HPDE6-E6E7 (cell line): ENCODE measurements around the gene COL4A2.

Source experiments
- DNase-seq: peaks from one replicate; pipeline ENCODE4 v3.0.0; 2011; ENCODE audit warnings: missing footprints; ENCODE audit errors: extremely low spot score

Gene COL4A2

DNA sequence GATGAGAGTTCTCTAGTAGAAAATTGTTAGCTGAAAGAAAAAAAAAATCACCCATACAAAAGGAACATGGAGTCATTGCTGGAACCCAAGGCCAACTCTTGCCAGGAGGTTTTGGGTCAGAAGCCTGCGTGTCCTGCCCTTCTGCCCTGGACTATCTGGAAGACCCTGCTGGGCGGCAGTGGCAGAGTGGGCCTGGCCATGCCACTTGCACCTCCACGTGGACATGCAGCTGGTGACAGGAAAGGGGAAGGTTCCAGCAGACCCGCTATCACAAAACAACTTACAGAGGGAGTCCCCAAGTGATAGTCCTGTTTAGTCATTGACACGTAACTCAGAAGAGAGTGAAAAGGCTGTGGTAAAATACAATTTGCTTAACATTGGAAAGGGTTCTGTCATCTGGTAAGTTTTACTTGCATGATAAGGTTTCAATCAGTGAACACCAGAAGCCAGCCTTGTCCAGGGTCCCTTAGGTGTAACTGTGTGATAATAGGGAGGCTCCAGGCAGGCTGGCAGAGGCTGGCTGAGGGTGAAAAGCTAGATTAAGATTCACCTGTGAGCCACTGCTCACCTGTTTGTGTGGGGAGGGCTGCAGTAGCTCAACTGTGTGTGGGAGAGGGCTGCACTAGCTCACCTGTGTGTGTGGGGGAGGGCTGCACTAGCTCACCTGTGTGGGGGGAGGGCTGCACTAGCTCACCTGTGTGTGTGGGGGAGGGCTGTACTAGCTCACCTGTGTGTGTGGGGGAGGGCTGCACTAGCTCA is 47.8 kb downstream of the COL4A2 start:
- no peak for DNase-seq

DNA sequence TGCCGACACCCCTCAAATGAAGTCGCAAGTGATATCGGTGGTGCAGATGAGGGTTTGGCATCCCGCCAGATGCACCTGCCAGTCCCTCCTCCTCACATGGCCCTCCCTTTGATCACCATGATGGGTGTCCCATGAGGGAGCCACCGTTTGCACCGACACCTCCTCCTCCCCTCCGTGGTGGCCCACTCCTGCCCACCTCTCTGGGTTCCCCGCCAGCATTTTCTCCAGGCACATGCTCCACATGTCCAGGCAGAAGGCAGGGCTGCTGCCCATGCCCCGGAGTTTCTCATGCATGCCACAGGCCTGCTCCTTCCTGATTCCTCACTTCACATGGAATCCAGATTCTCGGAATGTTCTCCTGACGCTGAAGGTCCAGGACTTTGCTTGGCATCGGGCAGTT is 49.3 kb downstream of the COL4A2 start:
- DNase-seq: no peak

DNA sequence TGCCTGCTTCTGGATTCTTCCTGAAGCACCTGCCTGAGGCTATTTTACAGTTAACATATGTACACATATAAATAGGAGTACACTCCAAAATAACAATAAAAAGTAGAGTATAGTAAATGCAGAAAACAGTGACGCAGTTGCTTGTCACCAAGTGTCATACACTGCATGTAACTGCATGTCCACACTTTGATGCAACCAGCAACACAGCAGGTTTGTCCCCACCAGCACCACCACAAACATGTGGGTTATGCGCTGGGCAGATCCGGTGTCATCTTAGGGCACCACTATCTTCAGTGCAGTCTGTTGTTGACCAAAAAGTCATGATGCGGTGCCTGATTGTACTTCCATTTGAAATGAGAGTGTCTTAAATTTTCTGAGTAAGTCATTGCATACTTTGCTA is 51.3 kb downstream of the COL4A2 start:
- no peak for DNase-seq

DNA sequence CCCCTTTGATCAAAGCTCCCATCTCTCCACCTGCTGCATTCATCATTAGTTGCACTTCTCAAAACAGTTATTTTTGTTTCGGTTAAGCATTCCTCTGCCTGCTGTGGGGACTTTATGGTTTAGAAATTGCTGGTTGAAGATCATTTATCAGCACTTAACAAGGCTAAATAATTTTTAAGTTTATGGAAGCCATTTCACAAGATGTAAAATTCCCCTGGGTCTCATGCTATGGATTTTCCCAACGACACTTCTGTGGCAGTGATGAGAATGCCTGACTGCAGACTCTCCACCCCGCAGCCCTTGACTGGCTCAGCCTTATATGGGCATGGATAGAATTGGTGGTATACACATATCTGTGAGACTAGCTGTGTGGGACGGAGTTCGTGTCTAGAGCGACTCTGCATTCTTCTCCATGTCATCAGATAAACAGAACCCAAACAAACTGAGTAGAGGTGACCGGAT is 52.8 kb downstream of the COL4A2 start:
- no peak for DNase-seq

DNA sequence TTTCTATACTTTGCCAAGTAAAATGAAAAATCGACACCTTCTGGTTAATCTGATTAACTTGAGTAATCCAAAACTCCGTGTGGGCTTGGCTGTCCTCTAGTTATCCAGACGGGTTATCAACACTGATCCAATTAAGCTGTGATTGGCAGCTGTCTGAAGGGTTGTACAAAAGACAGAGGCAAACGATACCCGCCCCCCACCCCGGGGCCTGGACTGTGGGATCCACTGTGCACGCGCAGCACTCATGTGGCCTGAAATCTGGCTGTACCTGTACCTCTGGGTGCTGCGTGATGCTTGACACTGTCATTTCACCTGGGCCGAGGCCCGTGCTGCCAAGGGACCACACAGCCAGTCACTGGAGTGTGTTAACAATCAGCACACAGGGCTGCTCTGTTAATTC is 53.5 kb downstream of the COL4A2 start:
- DNase-seq: no peak

DNA sequence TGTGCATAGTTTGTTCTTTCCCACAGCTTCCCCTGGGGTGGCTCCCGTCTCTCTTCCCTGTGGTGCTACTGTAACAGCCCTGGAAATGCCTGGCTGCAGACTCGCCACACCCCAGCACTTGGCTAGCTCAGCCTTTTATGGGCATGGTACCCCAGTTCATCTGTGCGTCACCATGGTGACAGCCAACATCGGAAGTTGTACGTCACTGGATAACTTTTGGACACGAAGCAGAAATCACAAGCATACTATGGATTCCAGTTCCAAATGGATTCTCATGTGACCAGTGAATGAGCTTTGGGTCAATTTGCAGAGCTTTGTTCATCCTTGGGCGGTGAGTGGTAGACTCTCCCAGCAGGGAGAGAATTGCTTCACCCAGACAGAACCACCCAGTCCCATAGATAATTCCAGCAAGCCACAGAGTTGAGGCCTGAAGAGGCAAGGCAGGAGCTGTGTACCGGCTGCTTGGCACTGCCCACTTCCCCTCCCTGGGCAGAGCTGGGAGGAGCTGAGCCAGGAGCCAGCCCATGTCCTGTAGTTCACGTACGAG is 54.4 kb downstream of the COL4A2 start:
- no peak for DNase-seq

DNA sequence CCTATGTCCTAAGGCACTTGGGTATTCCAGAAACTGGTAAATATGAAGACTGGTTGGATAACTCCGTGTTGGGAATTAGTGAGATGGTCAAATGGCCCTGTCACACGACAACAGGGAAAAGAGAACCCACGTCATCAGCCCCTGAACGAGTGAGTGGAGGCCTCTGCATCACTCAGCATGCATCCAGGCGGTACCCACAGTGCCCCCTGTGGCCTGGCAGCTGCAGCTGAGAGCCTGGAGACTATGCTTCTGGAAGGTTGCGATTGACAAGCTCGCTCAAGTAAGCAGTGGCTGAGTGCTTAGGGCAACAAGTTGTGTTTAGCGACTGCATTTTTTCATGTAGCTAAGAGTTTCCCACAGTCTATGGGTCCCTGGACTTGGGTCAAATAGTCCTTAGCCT is 55.9 kb downstream of the COL4A2 start:
- no peak for DNase-seq

DNA sequence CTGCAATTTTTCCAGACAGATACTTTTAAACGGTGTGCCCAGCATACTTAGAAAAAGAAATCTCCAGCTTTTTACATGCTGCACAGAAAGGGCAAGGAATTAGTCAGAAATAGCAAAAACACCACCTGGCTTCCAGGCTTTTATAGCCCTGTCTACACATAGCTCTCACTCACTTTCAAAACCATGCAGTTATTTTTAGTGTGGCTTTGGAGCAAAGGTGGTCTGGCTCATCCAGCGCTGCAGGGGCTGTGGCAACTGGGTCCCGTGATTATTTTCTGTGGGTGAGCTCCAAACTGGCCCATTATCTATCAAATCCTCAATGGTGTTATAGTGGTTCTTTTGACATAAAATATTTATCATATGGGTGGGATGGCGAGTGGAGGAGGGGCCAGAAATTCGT is 57.0 kb downstream of the COL4A2 start:
- DNase-seq: no peak

DNA sequence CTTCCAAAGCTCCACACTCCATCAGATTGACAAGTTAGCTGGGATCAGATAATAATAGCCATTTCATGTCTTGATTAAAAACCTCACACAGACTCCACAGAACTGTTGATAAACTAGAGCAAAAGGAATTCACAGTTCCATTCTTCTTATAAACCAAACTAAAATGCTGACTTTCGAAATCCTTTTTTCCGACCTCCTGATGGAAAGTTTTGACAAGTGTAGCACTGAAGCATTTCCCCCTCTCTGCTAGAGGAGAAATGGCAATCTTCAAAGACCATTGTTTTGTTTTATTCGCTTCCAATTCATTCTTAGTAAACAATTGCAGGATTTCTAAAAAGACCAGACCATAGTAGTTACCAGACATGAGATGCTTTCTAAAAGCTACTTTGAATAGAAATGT is 58.8 kb downstream of the COL4A2 start:
- no peak for DNase-seq

DNA sequence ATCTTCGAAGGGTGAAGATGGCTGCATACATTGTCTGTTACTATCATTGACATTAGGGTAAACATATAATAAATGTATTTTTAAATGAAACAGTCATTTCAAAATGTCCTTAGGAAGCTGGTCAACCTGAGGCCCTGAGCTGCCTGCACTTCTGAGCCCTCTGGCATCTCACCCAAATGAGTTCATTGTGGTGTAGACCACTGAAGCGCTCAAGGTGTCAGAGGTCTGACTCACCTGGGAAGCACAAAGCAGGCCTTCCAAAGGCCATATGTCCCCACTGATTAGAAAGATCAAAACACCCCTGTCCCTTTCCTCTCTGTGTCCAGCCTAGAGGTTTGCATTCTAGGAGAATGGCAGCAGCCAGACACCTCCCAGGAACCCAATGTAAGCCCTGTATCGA is 59.6 kb downstream of the COL4A2 start:
- no peak for DNase-seq

DNA sequence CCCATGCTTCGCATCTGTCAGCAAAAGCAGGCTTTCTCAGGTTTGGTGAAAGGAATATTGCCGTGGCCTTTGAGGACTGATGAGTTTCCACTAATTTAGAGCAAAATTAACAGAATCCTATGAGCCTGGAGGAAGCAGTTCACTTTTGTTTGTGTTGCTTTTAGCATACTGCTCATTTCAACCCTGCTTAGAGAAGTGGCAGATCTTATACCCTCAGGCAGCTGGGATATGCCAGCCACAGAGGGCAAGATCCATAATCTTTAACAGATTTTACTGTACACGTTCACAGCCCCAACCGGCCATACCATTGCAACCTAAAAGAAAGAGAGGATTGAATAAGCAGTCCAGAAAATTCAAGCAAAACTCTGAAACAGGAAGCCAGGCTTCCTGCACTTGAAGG is 60.5 kb downstream of the COL4A2 start:
- no peak for DNase-seq

DNA sequence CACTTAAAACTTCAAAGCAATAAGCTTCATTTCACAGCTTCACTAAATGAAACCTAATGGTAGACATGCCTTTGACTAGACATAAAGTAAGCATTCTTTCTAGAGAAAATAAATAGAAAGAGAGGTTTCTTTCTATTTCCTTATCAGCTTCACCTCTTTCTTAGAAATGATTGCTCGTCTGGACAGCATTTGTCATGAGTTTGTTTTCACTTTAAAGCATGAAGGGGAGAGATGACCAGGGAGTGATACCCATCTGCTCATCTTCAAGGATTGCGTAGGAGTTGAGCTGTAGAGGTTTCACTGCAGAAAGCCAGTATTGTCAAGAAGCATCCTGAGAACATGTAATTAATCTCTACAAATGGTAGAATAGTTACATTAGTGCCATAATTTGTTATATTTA is 61.3 kb downstream of the COL4A2 start:
- no peak for DNase-seq

DNA sequence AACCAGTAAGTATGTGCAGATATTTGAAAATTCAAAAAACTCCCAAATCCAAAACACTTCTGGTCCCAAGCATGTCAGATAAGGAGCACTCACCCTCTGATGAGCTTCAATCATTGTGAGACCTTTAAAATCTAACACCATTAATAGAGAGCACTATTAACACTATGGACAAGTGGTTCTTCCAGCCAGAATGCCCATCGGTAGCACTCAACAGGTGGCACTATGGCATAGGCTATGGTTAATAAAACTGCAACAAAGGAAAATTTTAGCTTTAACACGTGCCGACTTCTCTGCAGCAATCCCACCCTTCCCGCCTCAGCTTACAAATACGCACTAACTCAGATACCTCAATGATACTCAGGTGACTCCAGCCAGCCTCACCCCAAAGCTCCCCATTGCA is 62.3 kb downstream of the COL4A2 start:
- DNase-seq: no peak

DNA sequence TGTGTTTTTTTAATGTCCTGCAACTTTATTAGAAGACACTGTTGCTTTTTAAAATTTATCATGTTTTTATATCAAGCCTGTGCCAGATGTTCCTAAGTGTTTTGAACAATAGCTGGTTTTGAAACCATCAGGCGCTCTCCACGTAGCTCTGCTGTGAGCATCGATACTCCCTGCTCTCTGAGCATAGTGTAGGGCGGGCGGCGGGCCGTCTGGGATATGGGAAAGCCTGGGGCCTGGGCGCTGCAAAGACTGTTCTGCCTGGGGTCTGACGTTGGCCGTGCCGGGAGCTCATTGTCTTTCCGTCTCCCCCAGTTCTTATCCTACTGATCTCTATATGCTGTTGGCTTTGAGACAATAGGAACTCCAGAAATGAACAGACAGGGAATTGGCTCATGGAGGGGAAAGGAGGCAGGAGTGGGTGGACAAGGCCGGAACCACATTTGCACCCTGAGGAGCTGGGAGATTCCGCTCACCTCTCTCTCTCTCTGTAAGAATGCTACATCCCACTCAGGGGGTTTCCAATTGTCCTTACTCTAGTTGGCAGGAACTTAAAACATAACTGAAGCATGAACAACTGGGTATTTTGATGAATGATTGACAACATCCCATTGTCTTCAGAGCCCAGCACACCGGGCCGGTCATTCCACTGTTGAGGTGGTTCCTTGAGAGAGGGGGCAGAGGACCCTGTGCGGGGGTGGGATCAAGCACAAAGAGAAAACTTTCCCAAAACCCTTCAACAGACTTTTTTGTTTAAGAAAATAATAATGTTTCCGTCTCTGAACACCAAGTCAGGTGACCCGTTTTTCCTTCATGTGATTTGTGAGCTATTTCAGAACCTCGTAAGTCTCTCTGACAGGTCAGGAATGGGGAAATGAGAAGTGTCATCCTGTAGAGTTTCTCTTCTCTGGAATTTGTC is 64.7 kb downstream of the COL4A2 start:
- DNase-seq: no peak

DNA sequence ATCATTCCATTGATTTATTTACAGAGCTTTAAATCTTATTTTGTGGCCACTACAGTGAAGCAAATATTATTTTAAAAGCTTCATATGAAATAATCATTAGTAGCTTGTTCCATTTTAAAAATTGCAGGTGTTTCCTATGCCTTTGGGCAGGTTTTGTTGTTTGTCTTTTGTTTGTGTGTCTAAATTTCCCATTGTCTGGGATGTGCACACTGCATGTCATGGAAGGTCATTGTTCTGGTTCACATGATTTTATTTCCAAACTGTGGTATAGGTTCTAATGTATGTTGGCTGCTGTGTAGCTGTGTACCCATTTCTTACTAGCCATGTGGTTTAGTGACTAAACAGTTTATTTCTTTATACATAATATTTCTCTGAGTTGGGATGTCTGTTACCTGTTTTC is 65.6 kb downstream of the COL4A2 start:
- DNase-seq: no peak

DNA sequence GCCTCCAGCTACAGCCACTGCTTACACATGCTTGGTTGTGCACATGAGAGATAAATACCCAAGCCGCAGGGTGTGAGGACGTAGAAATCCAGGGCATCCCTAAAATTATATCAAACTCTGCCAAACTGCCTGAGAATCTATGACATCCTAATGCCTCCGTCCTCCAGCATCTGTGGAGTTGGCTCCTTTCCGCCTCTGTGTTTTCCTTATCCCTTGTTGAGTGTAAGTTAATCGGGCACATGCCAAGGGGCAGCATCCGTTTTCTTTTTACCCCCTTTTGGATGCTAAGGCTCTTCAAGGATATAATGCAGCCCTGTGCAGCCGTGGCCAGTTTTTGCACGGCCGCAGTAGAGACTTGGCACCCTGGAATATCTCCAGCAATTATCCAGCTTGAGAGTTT is 66.5 kb downstream of the COL4A2 start:
- no peak for DNase-seq

DNA sequence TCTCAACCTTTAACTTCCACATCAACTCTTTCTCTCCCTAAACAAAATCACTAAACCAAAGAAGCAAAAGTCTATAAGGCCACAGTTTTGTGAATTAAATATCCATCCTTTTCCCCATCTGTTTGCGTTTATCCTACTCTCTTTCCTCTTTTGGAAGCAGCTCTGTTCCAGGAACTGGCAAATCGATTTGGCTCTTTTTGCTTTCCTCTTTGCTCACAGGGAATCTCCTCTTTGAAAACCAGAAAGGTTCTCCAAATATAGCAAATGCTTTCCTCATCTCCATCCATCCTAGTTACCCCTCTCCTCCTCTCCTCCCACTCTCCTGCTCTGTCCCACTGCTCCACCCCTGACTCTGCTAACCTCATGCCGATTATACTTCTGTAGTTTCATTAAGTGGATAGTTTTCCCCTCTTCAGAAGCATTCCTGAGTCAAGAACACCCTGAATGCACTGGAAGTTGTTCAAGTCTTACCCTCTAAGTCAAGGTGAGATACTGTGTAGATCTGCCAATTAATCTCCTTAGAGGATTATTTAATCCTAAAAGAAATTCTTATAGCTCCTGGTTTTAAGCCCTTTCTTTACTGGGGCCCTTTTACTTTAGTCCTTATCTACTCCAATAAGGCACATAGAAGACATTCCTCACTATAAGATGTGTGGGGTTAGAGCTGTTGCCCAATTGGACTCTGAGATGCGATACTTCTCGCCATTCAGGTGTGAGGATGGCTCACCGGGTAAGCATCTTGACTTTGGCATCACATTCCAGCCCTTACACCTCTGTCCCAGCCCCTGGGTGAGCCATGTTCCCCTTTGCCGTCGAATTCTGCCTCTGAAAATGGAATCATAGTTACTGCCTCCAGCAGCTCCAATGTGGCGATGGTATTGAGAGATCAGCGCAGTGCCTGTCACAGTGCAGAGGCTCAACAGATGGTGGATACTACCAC is 67.6 kb downstream of the COL4A2 start:
- DNase-seq: no peak

DNA sequence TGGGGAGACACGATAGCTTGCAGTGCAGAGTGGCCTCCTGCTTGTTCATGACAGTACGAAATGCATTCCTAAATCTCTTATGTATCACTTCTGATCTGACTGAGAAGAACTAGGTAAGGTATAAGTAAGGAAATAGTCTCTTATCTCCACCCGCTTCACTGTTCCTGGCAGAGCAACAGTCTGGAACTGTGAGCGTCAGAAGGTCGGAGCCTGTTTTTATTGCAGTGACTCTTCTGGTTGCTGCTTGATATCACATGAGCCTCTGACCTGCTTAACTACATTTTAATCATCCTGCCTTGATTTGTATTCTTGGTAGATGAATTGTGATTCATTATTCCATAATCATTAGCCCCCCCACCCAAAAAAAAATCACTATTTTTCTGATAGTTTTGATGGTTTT is 69.0 kb downstream of the COL4A2 start:
- DNase-seq: no peak

DNA sequence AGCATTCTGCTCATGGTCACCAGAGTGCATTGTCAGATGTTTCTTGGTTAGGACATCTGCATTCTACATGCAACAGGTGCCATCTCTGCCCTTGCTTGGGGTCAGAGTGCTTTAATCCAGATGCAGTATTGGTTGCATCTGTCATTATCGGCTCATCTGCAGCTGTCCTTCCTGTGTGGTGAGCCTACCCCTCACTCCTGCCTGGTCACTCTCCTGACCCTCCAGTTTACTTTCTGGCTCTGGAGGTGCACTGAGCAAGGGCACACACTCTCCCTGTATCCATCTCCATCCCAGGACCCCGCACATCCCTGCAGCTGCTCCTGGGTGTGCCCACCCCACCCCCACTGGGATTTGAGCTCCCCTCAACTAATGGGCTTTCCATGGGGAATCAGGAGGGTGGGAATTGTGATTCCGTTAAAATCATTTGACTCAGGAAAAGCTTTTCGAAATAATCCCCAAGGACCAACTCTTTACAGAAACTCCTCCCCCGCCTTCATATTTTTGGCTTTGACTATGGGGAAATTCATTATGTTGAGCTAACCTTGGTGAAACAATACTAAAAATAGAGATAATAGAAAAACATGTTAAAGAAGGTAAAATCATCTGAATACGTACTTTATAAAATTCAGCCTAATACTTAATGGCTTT is 70.2 kb downstream of the COL4A2 start:
- no peak for DNase-seq

DNA sequence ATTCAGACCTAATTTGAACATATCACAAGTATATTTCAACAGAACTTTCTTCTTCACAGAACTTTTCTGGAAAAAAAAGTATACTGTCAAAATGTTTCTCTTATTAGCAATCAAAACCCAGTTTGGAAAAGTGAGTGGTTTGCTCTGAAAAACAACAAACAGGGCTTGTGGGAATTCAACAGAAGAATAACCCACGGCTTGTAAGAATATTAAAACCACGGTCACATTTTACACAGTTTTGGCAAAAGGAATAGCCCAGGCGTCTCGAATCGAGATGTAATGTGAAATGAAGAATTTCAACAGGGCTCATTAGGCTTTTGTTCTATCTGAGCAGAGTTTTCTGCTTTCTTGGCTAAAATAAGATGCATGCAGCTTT is 70.7 kb downstream of the COL4A2 start:
- no peak for DNase-seq

DNA sequence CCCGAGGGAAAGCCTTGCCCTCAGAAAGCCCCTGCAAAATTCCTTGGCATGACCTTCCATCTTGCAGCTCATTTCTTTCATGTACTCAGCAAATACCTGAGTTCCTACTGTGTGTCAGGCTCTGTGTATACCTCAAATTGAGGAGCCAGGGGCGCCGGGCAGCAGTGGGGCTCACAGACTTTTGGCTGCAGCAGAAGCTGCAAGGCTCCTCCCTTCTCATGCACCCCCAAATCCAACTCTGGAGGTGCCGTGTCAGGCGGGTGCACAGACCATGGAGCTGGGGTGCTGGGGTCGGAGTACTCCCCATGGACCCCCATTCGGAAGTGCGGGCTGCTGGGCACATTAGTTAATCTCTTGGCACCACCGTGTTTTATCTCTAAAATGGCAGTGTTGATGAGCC is 72.3 kb downstream of the COL4A2 start:
- no peak for DNase-seq
